Stimulated activated CD4-positive, alpha-beta T cell treated with anti-CD3 and anti-CD28 coated beads, Interleukin-15, amount 100 ng/mL, for 1 hour (primary cell): Measurements from ENCODE around the gene A2M.
"Not testable (repeated sequence)": the region's sequence is repeated elsewhere in the genome, so short reads cannot be mapped to it uniquely, and the experiment has no call there.

ENCODE experiments used
- DNase-seq, 2 donors: peaks; one replicate each; pipeline ENCODE4 v3.0.0-alpha.2; 2020; ENCODE audit warnings: low read depth in 1 of 2, low spot score in 1 of 2

The A2M gene

DNA sequence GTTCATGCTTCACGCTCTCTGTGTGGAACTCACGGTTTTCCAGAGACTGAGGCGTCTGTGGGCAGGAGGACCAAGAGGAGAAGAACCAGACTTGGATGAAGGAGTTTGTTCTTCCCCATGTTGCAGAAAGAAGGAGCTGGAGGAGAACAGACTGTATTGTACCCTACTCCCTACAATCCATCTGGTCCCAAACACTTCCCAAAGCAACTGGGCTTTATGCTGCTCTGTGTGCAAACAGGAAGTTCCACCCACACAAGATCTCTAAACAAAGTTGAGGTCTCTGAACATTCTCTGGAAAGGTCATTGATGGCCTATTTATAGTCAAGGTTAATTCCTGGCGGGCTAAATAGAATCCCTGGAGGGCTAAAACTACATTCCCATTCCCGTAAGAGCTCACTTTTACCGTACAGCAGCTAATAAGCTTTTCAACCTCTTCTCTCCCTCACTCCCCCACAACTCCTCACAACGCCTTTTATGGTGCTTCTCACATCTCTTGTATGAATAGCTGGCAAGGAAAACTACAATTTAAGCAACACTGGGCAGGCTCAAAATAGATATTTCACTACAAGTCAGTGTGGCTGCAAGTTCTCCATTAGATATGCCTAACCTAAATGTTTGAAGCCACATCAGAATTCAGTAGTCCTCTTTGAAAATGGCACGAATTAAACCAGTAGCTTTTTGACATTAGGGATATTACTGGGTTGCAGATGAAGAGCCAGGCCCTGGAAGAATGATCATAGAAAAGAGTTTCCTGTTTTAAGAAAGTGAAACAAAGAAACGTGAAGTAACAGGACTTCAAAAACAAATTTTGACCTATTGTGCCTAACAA lies at the start of gene A2M:
A2M (minus strand) TSS at position 189 of the 829 bp plus-strand sequence; CDS start at position 119, 70 bp downstream.
- no peak for DNase-seq

DNA sequence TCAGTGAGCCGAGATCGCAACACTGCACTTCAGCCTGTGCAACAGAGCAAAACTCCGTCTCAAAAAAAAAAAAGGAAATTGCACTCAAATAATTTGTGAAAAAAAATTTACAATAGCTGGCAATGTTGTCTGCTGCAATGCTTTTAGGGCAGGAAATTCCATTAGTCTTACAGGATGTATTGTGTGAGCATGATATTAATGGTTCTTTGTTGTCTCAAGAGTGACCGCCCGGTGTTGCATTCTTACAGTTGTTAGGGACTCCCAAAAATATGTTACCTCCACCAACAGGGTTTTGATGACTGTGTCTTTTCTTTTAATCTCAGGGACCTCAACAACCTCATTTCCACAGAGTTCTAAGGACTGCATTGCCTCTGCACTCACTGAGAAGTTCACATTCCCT lies 47.7 kb upstream of the A2M start:
- no peak for DNase-seq

DNA sequence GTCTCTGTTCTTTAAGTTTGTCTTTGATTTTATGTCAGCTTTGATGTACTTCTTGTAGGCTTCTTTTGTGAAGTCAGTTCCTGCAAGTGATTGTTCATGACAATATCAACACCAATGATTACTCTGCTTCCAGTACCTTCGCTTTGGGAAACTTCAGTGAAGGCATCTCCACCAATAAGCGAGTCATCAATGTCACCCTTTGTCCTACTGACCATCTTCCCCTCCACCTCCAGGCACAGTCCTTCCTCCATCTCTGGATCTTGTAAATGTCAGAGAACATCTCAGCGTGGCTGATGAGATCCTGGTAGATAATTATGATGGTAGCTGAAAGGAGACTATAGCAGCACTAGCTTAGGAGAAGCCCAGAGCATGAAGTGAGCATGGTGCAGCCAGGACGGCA lies 40.4 kb upstream of the A2M start:
- DNase-seq, result no peak

DNA sequence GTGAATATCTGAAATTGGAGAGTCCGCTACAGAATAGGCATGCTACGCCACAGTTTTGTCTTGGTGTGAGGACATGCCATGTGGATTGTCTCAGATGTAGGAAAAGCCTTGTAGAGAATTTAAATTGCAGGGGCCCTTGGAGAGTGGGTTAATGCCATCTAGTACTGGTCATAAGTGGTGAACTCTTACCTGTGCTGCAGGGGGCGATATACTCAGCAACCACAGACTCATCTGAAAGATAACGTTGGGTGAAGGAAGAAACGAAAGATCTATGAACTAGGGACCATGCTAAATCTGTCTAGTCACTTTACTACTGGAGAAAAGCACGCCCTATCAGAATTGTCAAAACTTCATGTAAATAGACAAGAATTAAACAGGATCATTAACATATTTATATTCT lies 33.7 kb upstream of the A2M start:
- DNase-seq, result no peak

DNA sequence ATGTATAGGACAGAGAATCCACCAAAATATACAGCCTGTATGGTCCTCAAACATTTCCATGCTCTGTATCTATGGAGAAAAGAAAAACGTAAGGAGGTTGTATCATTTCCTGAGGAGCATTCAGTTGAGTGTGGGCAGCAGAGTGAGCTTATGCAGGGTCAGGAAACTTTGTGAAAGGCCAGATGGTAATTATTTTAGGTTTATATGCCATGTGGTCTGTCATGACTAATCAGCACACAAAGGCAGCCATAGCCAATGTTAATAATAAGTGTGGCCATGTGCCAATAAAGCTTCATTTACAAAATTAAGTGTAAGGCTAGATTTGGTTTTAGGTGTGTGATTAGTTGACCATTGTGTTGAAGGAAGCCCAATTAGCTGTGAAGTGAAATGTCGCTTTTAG lies 33.2 kb upstream of the A2M start:
- DNase-seq, result no peak

DNA sequence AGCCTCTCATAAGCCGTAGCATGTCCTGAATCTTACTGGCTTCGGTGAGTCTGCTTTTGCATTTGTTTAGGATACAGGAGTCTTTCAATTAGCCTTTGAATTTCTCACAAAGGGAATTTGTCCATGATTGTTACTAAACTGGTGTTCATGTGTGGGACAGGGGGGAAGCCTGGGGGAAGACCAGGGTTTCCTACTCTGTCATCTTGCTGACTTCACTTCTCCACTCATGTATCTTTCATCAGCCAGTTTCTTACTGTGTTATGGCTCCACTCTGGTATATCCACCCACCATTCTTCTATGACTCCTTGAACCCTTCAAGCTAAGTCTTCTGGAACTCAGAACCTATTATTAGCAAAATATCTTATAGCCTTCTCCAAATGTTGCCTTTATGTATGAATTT lies 31.7 kb upstream of the A2M start:
- DNase-seq, result no peak

DNA sequence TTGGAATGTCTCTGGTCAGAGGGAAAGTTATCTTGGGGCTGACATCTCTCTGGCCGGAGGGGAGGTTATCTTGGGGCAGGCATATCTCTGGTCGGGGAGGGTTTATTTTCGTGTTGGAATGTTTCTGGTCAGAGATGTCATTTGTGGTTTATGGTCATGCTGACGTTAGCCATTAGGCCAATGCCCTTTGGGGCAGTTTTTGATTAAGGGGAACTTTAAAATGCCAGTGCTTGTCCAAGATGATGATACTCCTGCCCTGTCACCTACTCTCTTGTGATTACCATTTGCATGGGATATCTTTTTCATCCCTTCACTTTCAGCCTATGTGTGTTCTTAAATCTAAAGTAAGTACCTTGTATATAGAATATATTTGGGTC lies 29.0 kb upstream of the A2M start:
- DNase-seq, result no peak

DNA sequence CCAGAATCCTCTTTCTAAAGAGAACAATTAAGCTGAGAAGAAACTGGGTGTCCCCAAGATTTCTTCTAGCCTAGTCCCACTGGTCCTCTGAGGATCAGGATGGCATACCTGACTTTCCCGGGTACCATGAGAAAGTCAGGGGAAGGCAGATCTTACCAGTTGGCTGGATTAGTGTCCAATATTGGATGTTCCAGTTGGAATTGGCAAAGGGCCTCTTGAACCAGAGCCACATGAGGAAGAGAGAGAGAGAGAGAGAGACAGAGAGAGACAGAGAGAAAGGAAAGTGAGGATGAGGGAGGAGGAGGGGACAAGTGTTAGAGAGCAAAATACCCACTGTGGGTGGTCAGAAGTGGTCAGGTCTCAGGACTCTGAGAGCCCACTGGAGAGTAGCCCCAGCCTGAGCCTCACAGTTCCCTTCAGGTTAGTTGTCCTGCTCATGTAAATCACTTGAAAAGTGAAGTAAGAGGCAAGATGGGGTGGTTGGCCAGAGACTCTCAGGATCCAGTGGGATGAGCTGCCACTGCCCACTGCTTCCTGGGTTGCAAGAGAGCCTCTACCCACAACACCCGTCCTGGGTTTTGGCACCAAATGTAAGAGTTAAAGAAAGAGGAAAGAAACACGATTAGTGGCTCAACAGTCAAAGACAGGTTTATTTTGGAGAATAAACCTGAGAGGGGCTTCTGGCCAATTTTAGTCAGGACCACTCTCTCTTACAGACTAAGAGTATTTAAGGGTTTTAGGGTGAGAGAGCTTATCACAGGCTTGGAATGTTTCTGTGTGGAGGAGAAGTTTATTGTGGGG lies 28.4 kb upstream of the A2M start:
- DNase-seq, result no peak

DNA sequence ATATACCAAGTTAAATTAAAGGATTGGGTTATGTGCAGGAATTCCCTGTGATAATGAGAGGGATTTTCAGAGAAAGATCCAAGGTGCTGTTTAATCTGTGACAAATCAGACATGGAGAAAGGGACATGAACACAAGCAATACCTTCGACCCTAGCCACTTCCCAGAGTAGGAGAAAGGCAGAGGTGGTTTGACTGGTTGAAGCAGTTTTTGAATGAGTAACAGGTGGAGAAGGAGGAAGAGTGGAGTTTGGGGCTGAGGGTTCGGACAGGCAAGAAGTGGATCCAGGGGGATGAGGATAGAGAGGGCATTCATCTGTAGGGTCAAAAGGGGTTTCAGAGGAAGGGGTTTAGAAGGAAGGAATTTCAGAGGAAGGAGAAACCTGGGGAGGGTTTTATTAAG lies 27.4 kb upstream of the A2M start:
- no peak for DNase-seq

DNA sequence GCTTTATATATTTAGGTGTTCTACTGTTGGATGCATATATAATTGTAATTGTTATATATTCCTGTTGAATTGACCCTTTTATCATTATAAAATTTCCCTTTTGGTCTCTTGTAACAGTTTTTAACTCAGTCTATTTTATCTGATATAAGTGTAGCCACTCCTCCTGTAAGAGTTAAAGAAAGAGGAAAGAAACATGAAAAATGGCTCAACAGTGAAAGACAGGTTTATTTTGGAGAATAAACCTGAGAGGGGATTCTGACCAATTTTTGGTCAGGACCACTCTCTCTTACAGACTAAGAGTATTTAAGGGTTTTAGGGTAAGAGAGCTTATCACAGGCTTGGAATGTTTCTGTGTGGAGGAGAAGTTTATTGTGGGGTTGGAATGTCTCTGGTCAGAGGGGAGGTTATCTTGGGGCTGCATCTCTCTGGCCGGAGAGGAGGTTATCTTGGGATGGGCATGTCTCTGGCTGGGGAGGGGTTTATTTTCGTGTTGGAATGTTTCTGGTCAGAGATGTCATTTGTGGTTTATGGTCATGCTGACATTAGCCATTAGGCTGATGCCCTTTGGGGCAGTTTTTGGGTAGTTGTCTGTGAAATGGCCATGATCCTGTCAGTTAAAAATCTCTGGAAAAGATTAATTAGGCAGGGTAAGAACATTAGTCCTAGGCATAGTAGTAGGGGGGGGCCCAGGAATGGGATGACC lies 24.0 kb upstream of the A2M start:
- DNase-seq, result not testable (repeated sequence)

DNA sequence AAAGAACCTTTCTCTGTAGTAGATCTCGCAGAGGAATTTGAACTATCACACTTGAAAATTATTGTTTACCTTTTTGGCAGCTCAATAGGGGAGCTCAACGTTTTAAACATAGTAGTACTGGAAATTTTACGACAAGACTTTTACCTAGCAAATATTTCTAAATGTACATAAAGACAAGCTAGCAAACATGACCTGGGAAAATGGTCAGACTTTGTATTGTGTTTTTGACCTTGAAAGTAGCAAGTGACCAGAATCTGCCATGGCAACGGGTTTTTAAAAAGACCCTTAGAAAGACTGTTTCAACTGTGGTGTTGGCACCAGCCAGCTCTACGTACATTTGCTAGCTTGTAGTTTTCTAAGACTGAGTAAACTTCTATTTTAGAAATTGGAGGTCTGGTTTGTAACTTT lies 20.2 kb upstream of the A2M start:
- no peak for DNase-seq

DNA sequence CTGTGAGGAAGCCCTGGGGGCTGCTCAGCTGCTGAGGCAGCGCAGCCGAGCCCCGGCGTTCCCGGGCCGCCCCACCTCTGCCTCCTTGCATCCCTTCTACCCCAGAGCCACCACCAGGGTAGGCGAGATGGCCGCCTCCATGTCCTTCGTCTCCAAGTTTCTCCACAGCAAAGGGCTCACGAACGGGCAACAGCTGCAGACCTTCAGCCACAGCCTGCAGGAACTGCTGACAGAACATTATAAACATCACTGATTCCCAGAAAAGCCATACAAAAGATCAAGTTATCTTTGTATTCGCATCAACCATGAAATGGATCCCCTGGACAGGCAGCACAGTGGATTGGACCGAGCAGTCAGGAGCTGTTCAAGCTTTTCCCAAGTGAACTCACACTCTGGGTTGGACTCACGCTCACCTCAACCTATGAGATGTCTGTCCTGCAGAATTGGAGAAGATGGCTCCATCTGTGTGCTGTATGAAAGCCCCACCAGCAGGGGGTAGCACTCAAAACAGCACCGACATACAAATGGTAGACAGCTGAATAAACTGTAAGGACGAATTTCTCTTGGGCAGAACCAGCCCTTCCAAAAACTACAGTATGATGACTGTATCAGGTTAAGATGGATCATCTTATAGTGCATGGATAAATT lies 19.4 kb upstream of the A2M start:
- no peak for DNase-seq

DNA sequence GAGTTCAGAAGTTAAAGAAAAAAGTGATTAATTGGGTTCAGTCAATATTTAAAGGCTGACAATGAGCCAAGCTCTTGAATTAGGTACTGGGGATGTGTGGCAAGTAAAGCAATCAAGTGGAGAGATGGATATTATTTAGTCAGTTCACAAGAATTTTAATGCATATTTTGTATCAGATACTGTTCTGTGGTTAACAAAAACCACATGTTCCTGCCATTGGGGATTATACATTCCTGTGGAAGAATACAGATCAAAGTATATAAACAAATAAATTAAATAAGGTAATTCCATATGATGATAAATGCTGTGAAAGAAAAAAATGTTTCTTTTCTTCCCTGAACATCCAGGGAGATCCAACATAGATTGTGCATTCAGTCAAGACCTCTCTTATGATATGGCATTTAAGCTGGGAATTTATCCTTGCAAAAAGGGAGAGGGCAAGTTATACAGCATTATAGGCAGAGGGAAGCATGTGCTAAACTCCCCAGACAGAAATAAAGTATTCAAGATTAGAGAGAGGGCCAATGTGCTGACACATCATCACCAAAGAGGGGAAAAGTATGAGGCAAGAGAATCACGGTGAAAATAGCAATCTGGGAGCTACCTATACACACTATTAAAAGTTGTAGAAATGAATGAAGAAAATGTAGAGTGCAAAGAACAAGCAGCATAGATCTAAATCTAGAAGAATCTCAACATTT lies 17.6 kb upstream of the A2M start:
- no peak for DNase-seq

DNA sequence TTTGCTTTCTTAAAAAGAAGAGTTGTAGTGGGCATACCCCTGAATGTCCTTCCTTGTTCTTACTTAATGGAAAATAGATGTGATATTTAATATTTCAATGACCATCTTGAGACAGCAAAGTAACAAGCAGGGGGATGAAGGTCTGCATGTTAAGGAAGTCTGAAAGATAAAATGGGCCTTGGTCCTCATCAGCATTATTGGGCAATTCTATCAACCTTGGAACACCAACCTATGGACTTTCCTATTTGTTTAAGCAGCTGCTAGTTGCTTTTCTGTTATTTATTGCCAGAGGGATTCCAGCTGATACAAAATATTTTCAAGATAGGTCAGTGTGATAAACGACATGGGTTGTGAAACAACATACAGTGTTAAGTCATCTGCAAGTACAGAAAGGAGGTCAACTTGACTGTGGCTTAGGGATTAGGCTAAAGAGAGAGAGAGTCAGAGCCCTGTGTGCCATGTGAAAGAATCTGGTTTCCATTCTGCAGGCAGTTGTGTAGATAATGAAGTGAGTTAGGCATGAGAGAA lies 16.4 kb upstream of the A2M start:
- DNase-seq, result no peak

DNA sequence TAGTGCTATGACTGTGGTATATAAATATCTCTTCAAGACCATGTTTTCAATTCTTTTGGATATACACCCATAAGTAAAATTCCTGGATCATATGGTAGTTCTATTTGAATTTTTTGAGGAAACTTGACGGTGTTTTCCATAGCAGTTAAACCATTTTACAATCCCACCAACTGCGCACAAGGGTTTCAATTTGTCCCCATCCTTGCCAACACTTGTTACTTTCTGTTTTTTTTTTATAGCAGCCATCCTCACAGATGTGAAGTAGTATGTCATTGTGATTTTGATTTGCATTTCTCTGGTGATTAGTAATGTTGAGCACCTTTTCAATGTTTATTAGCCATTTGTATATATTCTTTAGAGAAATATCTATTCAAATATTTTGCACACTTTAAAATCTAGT lies 14.5 kb upstream of the A2M start:
- DNase-seq, result no peak

DNA sequence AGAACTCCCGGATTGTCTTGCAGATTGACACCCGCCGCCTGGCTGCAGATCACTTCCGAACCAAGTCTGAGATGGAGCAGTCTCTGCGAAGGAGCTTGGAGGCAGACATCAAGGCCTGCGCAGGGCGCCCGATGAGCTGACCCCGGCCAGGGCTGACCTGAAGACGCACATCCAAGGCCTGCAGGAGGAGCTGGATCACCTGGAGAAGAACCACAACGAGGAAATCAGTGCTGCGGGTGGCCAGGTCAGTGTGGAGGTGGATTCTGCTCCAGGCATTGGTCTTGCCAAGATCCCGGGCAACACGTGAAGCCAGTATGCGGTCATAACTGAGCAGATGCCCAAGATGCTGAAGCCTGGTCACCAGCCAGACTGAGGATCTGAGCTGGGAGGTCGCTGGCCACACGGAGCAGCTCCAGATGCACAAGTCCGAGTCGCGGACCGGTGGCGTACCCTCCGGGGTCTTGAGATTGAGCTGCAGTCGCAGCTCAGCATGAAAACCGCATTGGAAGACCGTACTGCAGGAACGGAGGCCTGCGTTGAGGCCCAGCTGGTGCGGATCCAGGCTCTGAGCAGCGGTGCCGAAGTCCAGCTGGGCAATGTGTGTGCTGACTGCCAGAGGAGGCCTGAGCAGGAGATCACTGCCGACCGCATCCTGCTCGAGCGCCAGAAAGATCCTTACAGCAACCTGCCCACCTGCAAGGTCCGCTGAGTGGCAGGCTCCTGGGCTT lies 12.4 kb upstream of the A2M start:
- no peak for DNase-seq

DNA sequence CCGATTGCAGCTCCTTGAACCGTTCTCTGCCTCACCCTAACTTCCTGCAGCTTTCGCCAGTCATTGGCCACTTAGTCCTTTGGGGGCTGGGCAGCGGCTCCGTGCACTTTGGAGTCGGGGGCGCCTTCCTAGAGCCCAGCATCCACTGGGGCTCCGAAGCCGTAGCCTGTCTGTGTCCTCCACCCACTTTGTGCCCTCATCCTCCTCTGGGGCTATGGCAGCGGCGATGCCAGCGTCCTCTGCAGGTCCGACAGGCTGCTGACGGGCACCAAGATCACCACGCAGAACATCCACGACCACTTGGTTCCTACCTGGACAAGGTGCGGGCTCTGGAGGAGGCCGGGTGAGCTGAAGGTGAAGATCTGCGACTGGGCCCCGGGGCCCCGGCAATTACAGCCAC lies 11.8 kb upstream of the A2M start:
- DNase-seq, result no peak

DNA sequence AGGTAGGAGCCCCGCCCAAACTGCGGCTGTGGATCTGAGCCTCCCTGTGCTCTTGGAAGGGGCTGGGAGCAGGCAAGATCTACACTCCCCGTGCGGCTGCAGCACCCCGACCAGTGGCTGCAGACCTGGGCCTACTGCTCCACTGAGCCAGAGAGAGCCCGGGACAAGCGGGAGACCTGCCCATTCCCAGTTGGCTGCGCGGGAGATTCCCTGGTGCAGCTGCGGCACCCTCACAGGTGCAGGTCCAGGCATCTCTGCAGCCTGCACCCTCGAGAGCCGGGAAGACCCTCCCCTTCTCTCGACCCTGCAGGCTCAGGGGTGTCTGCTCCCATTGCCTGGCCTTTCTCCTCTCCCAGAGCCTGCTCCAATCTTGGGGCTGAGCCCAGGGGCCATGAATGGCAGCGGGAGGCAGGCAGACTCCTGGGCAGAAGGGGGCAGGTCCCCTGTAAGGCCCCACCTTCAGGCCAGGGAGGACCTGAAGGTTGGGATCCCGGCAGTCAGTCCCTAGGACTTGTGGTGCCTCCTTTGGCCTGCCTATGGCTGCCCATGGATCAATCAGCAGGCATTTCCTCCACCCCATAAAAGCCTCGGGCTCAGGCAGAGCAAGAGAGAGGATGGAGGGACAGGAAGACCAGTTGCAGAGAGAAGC lies 8.8 kb upstream of the A2M start:
- no peak for DNase-seq

DNA sequence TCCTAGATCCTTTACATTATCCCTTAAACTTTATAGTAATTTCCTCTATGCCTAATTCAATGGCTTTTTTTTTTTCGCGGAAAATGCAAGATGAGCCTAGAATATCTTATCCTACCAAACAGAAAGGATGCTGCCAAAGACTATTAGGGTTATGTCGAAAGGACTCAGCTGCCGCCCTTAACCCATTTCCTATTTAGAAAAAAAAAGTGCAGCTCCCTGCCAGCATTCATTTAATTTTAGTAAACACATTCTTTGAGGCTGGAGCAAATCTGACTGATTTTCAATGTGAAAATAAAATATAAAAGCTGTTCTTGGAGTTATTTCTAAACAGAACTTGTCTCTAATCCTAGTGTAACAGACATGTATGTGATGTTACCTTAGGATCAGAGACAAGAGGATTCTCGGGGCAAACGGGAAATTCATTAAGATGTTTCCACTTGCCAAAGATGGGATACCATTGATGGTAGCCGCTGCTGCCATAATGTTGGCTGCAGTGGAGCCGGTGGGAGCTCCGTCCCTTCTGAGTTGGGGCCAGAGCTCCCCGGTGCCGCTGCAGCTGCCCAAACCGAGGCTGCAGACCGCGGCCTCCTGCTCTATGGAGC lies 8.2 kb upstream of the A2M start:
- DNase-seq, result no peak
